ENCODE results near the gene ERP44.
A peak's percentile ranks its signal among the peaks of the same experiment; 100 is the strongest.
"Not testable (repeated sequence)": the region's sequence is repeated elsewhere in the genome, so short reads cannot be mapped to it uniquely, and the experiment has no call there.

The ERP44 gene

GRCh38 chr9:100064872-100065581 lies 33.8 kb downstream of the ERP44 start:
- DNase-seq, result no peak

- no peak for DNase-seq
These were observed 35.6 kb downstream of the ERP44 start for GRCh38 chr9:100063185-100063584.

- not testable (repeated sequence) for DNase-seq
These were observed 36.1 kb downstream of the ERP44 start for GRCh38 chr9:100062683-100063082.

- no peak for DNase-seq
These were observed 39.9 kb downstream of the ERP44 start for GRCh38 chr9:100058699-100059579.

GRCh38 chr9:100057624-100058023 lies 41.2 kb downstream of the ERP44 start:
- no peak for DNase-seq

GRCh38 chr9:100056561-100056960 lies 42.2 kb downstream of the ERP44 start:
- DNase-seq, result no peak

- DNase-seq, result no peak
These were observed 46.4 kb downstream of the ERP44 start for GRCh38 chr9:100052375-100052774.

- DNase-seq, result no peak
These were observed 49.2 kb downstream of the ERP44 start for GRCh38 chr9:100049551-100049950.

- DNase-seq, result no peak
These were observed 60.3 kb downstream of the ERP44 start for GRCh38 chr9:100038472-100038871.

GRCh38 chr9:100033877-100034551 lies 64.8 kb downstream of the ERP44 start:
- no peak for DNase-seq

GRCh38 chr9:100030548-100030947 lies 68.3 kb downstream of the ERP44 start:
- DNase-seq, result no peak

GRCh38 chr9:100029251-100029650 lies 69.5 kb downstream of the ERP44 start:
- no peak for DNase-seq

GRCh38 chr9:100028201-100028784 lies 70.5 kb downstream of the ERP44 start:
- peak; percentile 82 for DNase-seq

GRCh38 chr9:100027543-100027942 lies 71.3 kb downstream of the ERP44 start:
- no peak for DNase-seq

- DNase-seq, result no peak
These were observed 76.9 kb downstream of the ERP44 start for GRCh38 chr9:100021931-100022330.

- DNase-seq, result no peak
These were observed 78.5 kb downstream of the ERP44 start for GRCh38 chr9:100020121-100020795.

- no peak for DNase-seq
These were observed 79.3 kb downstream of the ERP44 start for GRCh38 chr9:100019541-100019940.

GRCh38 chr9:100014846-100015245 lies 84.0 kb downstream of the ERP44 start:
- DNase-seq, result no peak

- no peak for DNase-seq
These were observed 85.2 kb downstream of the ERP44 start for GRCh38 chr9:100013573-100013972.

GRCh38 chr9:100012279-100012678 lies 86.5 kb downstream of the ERP44 start:
- no peak for DNase-seq

GRCh38 chr9:100011062-100011681 lies 87.6 kb downstream of the ERP44 start:
- DNase-seq, result peak; percentile 48

- no peak for DNase-seq
These were observed 99.0 kb downstream of the ERP44 start for GRCh38 chr9:99999797-100000196.

Data from stimulated activated CD8-positive, alpha-beta memory T cell treated with anti-CD3 and anti-CD28 coated beads, Interleukin-4, amount 100 ng/mL, for 48 hours (primary cell).